ENCODE data around the gene SERP2. TPM values are rescaled to one million over a fixed set of nuclear protein-coding genes. Genes with fewer than 3 reads are reported as not detected.
A peak's percentile ranks its signal among the peaks of the same experiment; 100 is the strongest.

SERP2 gene
- total RNA-seq, 4 donors from 2014 or later, result 3.6 to 5.7 (median 4.7) TPM; not detected in 1

- H3K36me3 ChIP-seq, result no peaks in the 10 kb centered on the region
- no peaks in the 10 kb centered on the region for H3K27me3 ChIP-seq
- no peak for TF ChIP-seq CTCF (IDR thresholded peaks at IDR 0.05)
- TF ChIP-seq POLR2A (IDR thresholded peaks at IDR 0.05), result no peak
- peaks cover 0 to 9% of the 10 kb centered on the region in 2 donors for H3K4me1 ChIP-seq
- H3K27ac ChIP-seq, result no peak overlapping the region
- DNase-seq, result no peak
- no peak overlapping the region for H3K4me3 ChIP-seq (replicated peaks in 1 of 3)
- 68 to 84% methylated on average over 3 of the region's 3 CpGs for WGBS, 2 donors
- H3K9me3 ChIP-seq, result no peaks in the 10 kb centered on the region
- intact Hi-C loops (cut with DNase I), result loop anchor here (10.0 kb wide), 1 partner anchor 122 kb away; no protein-coding TSS in a partner anchor
These were observed 52.8 kb downstream of the SERP2 start for GRCh38 chr13:44426461-44426860.

GRCh38 chr13:44429311-44429710 lies 55.7 kb downstream of the SERP2 start:
- WGBS, 2 donors, result 74 to 92% methylated on average over 2 of the region's 2 CpGs
- TF ChIP-seq POLR2A (IDR thresholded peaks at IDR 0.05) (no peak), CTCF (IDR thresholded peaks at IDR 0.05) (no peak)
- no peaks in the 10 kb centered on the region for H3K9me3 ChIP-seq
- no peak overlapping the region for H3K4me3 ChIP-seq (replicated peaks in 1 of 3)
- intact Hi-C loops (cut with DNase I), result loop anchor here (10.0 kb wide), 1 partner anchor 125 kb away; no protein-coding TSS in a partner anchor
- H3K4me1 ChIP-seq, result peaks cover 11 to 19% of the 10 kb centered on the region in 2 donors
- peaks cover 8 to 14% of the 10 kb centered on the region in 2 donors for H3K36me3 ChIP-seq
- DNase-seq, result no peak
- H3K27ac ChIP-seq, result no peak overlapping the region
- H3K27me3 ChIP-seq, result no peaks in the 10 kb centered on the region

- Histone ChIP-seq H3K4me3 (replicated peaks in 1 of 3) (no peak overlapping the region), H3K36me3 (peaks cover 12 to 18% of the 10 kb centered on the region in 2 donors), H3K4me1 (peaks cover 14 to 16% of the 10 kb centered on the region in 2 donors), H3K27ac (no peak overlapping the region), H3K9me3 (no peaks in the 10 kb centered on the region), H3K27me3 (no peaks in the 10 kb centered on the region)
- DNase-seq, result no peak
- TF ChIP-seq CTCF (IDR thresholded peaks at IDR 0.05) (no peak), POLR2A (IDR thresholded peaks at IDR 0.05) (no peak)
- intact Hi-C loops (cut with DNase I), result loop anchor here (10.0 kb wide), 2 partner anchors 236 to 286 kb away; no protein-coding TSS in a partner anchor
- WGBS, 2 donors, result 82 to 91% methylated on average over 4 of the region's 4 CpGs
These were observed 57.5 kb downstream of the SERP2 start for GRCh38 chr13:44431150-44431549.

GRCh38 chr13:44432650-44433049 lies 59.0 kb downstream of the SERP2 start:
- TF ChIP-seq CTCF (IDR thresholded peaks at IDR 0.05) (no peak), POLR2A (IDR thresholded peaks at IDR 0.05) (no peak)
- no peak for DNase-seq
- Histone ChIP-seq H3K36me3 (peaks cover 12 to 18% of the 10 kb centered on the region in 2 donors), H3K27ac (peak overlapping the region in 1 of 3 donors; percentile 99), H3K4me1 (peaks cover 14 to 20% of the 10 kb centered on the region in 2 donors), H3K4me3 (replicated peaks in 1 of 3) (no peak overlapping the region), H3K27me3 (no peaks in the 10 kb centered on the region), H3K9me3 (no peaks in the 10 kb centered on the region)
- intact Hi-C loops (cut with DNase I), result loop anchor here (10.0 kb wide), 2 partner anchors 238 to 288 kb away; no protein-coding TSS in a partner anchor
- WGBS, 2 donors, result 89 to 92% methylated on average over 5 of the region's 5 CpGs

Measured in thyroid gland (tissue), 4 donors.